K562 (cell line): ENCODE results near the gene LRRC47.

Experiments used
- BRCA1 ChIP-seq, 2 experiments: fragments of 450-650 bp in 1 of 2; sonication (generic) in 1 of 2; formaldehyde crosslinking in 1 of 2; IDR thresholded peaks; 2 replicates each; pipeline versions ENCODE4 v1.5.0 to v1.6.1; 2017 to 2020; ENCODE audit warnings: mild to moderate bottlenecking in 1 of 2, missing genetic modification reagents in 1 of 2
- CREM ChIP-seq: IDR thresholded peaks from 2 replicates; pipeline ENCODE4 v1.6.1; 2014; ENCODE audit warnings: antibody characterized with exemption, low read depth
- CTCF ChIP-seq, 3 experiments: IDR thresholded peaks in 2 of 3; conservative IDR thresholded peaks in 1 of 3; 2 replicates each; pipeline ENCODE4 v1.5.1; 2011 to 2012; ENCODE audit warnings: low read length in 3 of 3, mild to moderate bottlenecking in 3 of 3, control low read depth in 2 of 3, improper control_type of control experiment in 1 of 3, inconsistent platforms in 1 of 3, low read depth in 1 of 3, mixed read lengths in 1 of 3, moderate library complexity in 1 of 3; ENCODE audit not compliant: insufficient read depth in 2 of 3
- ETS1 ChIP-seq: conservative IDR thresholded peaks from 2 replicates; pipeline ENCODE4 v1.6.1; 2011; ENCODE audit warnings: low read depth, mild to moderate bottlenecking, low read length; ENCODE audit not compliant: control insufficient read depth
- EZH2 ChIP-seq: IDR thresholded peaks from 2 replicates; pipeline ENCODE4 v1.6.1; 2012; ENCODE audit warnings: low read depth, mild to moderate bottlenecking, inconsistent platforms, low read length, borderline replicate concordance
- FOXJ3 ChIP-seq: sonication (generic); formaldehyde crosslinking; IDR thresholded peaks from 2 replicates; pipeline ENCODE4 v1.4.0; 2020; ENCODE audit warnings: mild to moderate bottlenecking, missing genetic modification reagents
- FOXP4 ChIP-seq: sonication (generic); formaldehyde crosslinking; IDR thresholded peaks from 2 replicates; pipeline ENCODE4 v1.8.0; 2022; ENCODE audit warnings: mild to moderate bottlenecking, missing genetic modification reagents, borderline replicate concordance
- MAZ ChIP-seq, 2 experiments: fragments of 450-650 bp in 1 of 2; sonication (generic) in 1 of 2; formaldehyde crosslinking; IDR thresholded peaks in 1 of 2; conservative IDR thresholded peaks in 1 of 2; 2 replicates each; pipeline versions ENCODE4 v1.4.0 to v1.5.0; 2020; ENCODE audit warnings: mild to moderate bottlenecking in 1 of 2, missing genetic modification reagents in 1 of 2
- NFE2L1 ChIP-seq: fragments of 450-650 bp; IDR thresholded peaks from 2 replicates; pipeline ENCODE4 v1.6.1; 2016; ENCODE audit warnings: missing genetic modification characterization, low read depth, mild to moderate bottlenecking, missing compliant biosample characterization, moderate library complexity, borderline replicate concordance
- RBM22 ChIP-seq: fragments of 200-400 bp; formaldehyde crosslinking; IDR thresholded peaks from 2 replicates; pipeline ENCODE4 v1.6.1; 2018; ENCODE audit warnings: low read length, low read depth; ENCODE audit not compliant: poor library complexity, severe bottlenecking
- SNAPC5 ChIP-seq: fragments of 250-450 bp; sonication (Bioruptor Pico); IDR thresholded peaks from 2 replicates; pipeline ENCODE4 v1.8.0; 2021; ENCODE audit warnings: moderate library complexity, mild to moderate bottlenecking, inconsistent platforms
- SRF ChIP-seq, 2 experiments: fragments of 250-450, 450-650 bp in 1 of 2; sonication (Bioruptor Pico) in 1 of 2; sonication (generic) in 1 of 2; formaldehyde crosslinking; IDR thresholded peaks; 2 replicates each; pipeline versions ENCODE4 v1.5.0 to v1.5.1; 2020 to 2022; ENCODE audit warnings: mild to moderate bottlenecking in 1 of 2, missing genetic modification reagents in 1 of 2
- ZNF324 ChIP-seq: fragments of 250-450 bp; sonication (Bioruptor Pico); IDR thresholded peaks from 2 replicates; pipeline ENCODE4 v1.4.0; 2020; ENCODE audit warnings: mild to moderate bottlenecking

GRCh38 chr1:3746830-3747521, 49.3 kb downstream of the LRRC47 start:
- TF ChIP-seq ETS1 (no peak), ZNF324 (CRISPR knock-in tag) (no peak), MAZ (CRISPR knock-in tag; conservative IDR thresholded peaks at IDR 0.05 in 1 of 2, IDR thresholded peaks at IDR 0.05 in 1 of 2) (peak; percentile 40 to 56; a peak in 3 of 4 replicates), FOXP4 (CRISPR knock-in tag) (no peak), RBM22 (no peak), SNAPC5 (CRISPR knock-in tag) (no peak), SRF (CRISPR knock-in tag; IDR thresholded peaks at IDR 0.05) (no peak), EZH2 (no peak), CREM (0 out of 2 replicates have a peak, but pooled peaks have one; percentile 14), BRCA1 (IDR thresholded peaks at IDR 0.05) (no peak), BRCA1 (CRISPR knock-in tag; IDR thresholded peaks at IDR 0.05) (no peak), NFE2L1 (tag) (no peak), CTCF (IDR thresholded peaks at IDR 0.05 in 2 of 3, conservative IDR thresholded peaks at IDR 0.05 in 1 of 3; ENCODE audit: insufficient read depth in 2 of 3, low read depth in 1 of 3, low read length in 3 of 3) (no peak), FOXJ3 (CRISPR knock-in tag) (no peak)
